Sigmoid colon (tissue), 4 donors: Measurements from ENCODE around the gene TERB1.

Experiments
- EP300 ChIP-seq, 4 donors: sonication (generic); formaldehyde crosslinking; IDR thresholded peaks; one replicate each; pipeline ENCODE4 v1.6.1; 2017; ENCODE audit warnings: antibody characterized with exemption in 4 of 4
- POLR2A ChIP-seq, 2 donors: fragments of 450-650 bp; IDR thresholded peaks; one replicate each; pipeline ENCODE4 v1.6.1; 2016; ENCODE audit warnings: antibody characterized with exemption in 2 of 2, mild to moderate bottlenecking in 2 of 2, moderate library complexity in 2 of 2
- POLR2AphosphoS5 ChIP-seq, 4 donors: sonication (generic); formaldehyde crosslinking; IDR thresholded peaks; one replicate each; pipeline ENCODE4 v1.6.1; 2017; ENCODE audit warnings: antibody characterized with exemption in 4 of 4
- TF ChIP-seq, protein P1 (sequence below), 4 experiments: fragments of 450-650 bp in 3 of 4; fragments of 200-600 bp in 1 of 4; IDR thresholded peaks; one replicate each; pipeline ENCODE4 v1.5.1; 2016 to 2019; ENCODE audit warnings: antibody characterized with exemption in 4 of 4, mild to moderate bottlenecking in 3 of 4, moderate library complexity in 2 of 4

DNA sequence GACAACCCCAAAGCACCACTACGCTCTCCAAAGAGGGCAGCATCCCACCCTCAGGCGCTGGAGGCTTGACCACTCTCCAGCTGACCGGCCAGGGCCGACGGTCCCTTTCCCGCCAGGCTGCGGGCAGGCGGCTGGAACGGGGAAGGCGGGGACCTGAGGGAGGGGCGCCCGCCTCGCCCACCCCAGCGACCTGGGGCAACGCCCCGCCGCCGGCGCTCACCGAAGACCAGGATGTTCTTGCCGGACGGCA lies 50.4 kb downstream of the TERB1 start:
- TF ChIP-seq, protein P1, sequence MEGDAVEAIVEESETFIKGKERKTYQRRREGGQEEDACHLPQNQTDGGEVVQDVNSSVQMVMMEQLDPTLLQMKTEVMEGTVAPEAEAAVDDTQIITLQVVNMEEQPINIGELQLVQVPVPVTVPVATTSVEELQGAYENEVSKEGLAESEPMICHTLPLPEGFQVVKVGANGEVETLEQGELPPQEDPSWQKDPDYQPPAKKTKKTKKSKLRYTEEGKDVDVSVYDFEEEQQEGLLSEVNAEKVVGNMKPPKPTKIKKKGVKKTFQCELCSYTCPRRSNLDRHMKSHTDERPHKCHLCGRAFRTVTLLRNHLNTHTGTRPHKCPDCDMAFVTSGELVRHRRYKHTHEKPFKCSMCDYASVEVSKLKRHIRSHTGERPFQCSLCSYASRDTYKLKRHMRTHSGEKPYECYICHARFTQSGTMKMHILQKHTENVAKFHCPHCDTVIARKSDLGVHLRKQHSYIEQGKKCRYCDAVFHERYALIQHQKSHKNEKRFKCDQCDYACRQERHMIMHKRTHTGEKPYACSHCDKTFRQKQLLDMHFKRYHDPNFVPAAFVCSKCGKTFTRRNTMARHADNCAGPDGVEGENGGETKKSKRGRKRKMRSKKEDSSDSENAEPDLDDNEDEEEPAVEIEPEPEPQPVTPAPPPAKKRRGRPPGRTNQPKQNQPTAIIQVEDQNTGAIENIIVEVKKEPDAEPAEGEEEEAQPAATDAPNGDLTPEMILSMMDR (IDR thresholded peaks at IDR 0.05): no peak
- TF ChIP-seq POLR2AphosphoS5 (IDR thresholded peaks at IDR 0.05) (no peak), EP300 (IDR thresholded peaks at IDR 0.05) (no peak), POLR2A (IDR thresholded peaks at IDR 0.05) (no peak)
